Omental fat pad (tissue), 4 donors: ENCODE data around the gene GREM2. TPM values are rescaled to one million over a fixed set of nuclear protein-coding genes. Genes with fewer than 3 reads are reported as not detected.

ENCODE experiments used
- ATAC-seq: fragments of 150-250 bp; one replicate; pipeline ENCODE4 v1.9.1; 2016; ENCODE audit warnings: mild to moderate bottlenecking, moderate library complexity; ENCODE audit not compliant: low FRiP score
- DNase-seq: peaks from one replicate; pipeline ENCODE4 v3.0.0-alpha.2; 2019; ENCODE audit warnings: low spot score
- CTCF ChIP-seq, 3 donors: fragments of 450-650 bp; IDR thresholded peaks; one replicate each; pipeline ENCODE4 v1.5.1; 2016 to 2017; ENCODE audit warnings: antibody characterized with exemption in 3 of 3, mild to moderate bottlenecking in 3 of 3, moderate library complexity in 2 of 3
- total RNA-seq, 4 donors: library from RNA; depleted of rRNA; stranded (reverse); fragments of >200 nt; gene quantifications; one replicate each; pipeline ENCODE4 v1.1.0, GENCODE V29; 2016

GREM2 gene
- total RNA-seq, 4 donors from 2014 or later, result 0.09 to 0.36 (median 0.16) TPM; not detected in 1

GRCh38 chr1:240571782-240572181, 40.2 kb downstream of the GREM2 start:
- DNase-seq (no peak), ATAC-seq (no peak)
- TF ChIP-seq CTCF (IDR thresholded peaks at IDR 0.05), result no peak

GRCh38 chr1:240567066-240567465, 44.9 kb downstream of the GREM2 start:
- no peak for TF ChIP-seq CTCF (IDR thresholded peaks at IDR 0.05)
- no peak for ATAC-seq
- no peak for DNase-seq

GRCh38 chr1:240562779-240563178, 49.2 kb downstream of the GREM2 start:
- ATAC-seq, result no peak
- no peak for TF ChIP-seq CTCF (IDR thresholded peaks at IDR 0.05)
- DNase-seq, result no peak

GRCh38 chr1:240562111-240562590, 49.8 kb downstream of the GREM2 start:
- TF ChIP-seq CTCF (IDR thresholded peaks at IDR 0.05), result no peak
- no peak for ATAC-seq
- no peak for DNase-seq

GRCh38 chr1:240559781-240560180, 52.2 kb downstream of the GREM2 start:
- ATAC-seq (no peak), DNase-seq (no peak)
- no peak for TF ChIP-seq CTCF (IDR thresholded peaks at IDR 0.05)

GRCh38 chr1:240555524-240555923, 56.4 kb downstream of the GREM2 start:
- ATAC-seq (no peak), DNase-seq (no peak)
- no peak for TF ChIP-seq CTCF (IDR thresholded peaks at IDR 0.05)

GRCh38 chr1:240553351-240553750, 58.6 kb downstream of the GREM2 start:
- DNase-seq, result no peak
- no peak for TF ChIP-seq CTCF (IDR thresholded peaks at IDR 0.05)
- ATAC-seq, result no peak
